NCI-H1092 treated with DMSO at 0.1 percent for 48 hours (cell line): ENCODE data around the gene ACP7.
A peak's percentile ranks its signal among the peaks of the same experiment; 100 is the strongest.
"Not testable (repeated sequence)": the region's sequence is repeated elsewhere in the genome, so short reads cannot be mapped to it uniquely, and the experiment has no call there.

ENCODE experiments used
- DNase-seq: peaks from one replicate; lab custom pipeline; 2025; lab: John Stamatoyannopoulos, UW

Gene ACP7

DNA sequence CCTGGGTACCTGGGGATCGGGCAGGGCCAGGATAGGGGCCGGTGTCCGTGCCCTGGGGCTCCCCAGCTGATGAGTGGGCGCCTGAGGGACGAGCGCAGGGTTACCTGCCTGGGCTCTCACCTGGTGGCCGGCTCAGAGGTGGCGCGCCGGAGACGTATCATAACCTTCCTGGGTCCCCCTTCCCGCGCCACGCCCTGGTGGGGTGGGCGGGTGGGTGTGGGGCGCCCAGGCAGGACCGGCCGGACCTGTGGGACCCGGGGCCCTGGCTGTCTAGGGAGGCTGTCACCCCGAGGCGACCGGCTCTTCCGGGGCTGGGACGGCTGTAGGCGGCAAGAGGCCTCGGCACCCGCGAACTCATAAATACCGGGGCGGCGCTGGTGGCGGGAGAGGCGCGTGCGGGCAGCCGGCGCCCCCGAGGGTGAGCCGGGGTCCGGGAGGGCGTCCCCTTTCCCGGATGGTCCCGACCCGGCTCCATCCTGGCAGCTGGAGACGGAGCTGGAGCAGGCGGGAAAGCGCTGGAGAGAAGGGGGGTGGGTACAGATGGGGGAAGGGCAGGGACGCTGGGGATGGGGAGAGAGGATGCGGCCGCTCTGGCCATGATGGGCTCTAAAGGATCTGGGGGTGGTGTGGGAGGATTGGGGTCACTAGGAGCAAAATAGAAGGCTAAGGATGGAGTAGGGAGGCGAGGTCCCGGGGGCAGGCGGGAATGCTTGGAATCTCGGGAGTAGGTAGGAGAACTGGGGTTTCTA, at the start of gene ACP7:
ACP7 (plus strand) TSS at position 386 of the 749 bp plus-strand sequence. CDS start 902 bp downstream, outside the sequence.
- no peak for DNase-seq

GRCh38 chr19:39036581-39036980, 47.6 kb upstream of the ACP7 start:
- DNase-seq, result no peak

- DNase-seq, result no peak
These were observed 47.0 kb upstream of the ACP7 start for GRCh38 chr19:39037194-39037593.

DNA sequence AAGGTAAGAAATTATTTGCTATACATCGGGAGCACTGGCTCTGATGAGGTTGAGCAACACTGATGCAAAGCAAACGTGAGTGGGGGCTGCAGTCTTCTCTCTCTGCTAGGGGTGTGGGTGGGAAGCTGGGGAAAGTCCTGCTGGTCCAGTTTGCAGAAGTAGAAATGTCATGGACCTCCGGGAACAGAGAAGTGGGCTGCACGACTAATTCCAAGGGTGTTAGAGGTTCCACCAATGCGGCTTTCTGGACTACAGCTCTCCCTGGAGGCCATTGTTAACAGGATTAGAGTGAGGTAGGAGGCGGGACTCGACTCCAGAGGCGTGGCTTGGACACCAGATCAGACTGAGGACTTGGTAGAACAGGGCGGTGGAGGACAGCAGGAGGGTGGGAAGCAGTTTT, 46.1 kb upstream of the ACP7 start:
- DNase-seq, result peak; percentile 0

- DNase-seq, result no peak
These were observed 38.7 kb upstream of the ACP7 start for GRCh38 chr19:39045506-39045905.

- no peak for DNase-seq
These were observed 37.9 kb upstream of the ACP7 start for GRCh38 chr19:39046037-39046821.

GRCh38 chr19:39047073-39047472, 37.1 kb upstream of the ACP7 start:
- no peak for DNase-seq

- DNase-seq, result no peak
These were observed 31.9 kb upstream of the ACP7 start for GRCh38 chr19:39052243-39052746.

- no peak for DNase-seq
These were observed 31.3 kb upstream of the ACP7 start for GRCh38 chr19:39052846-39053245.

GRCh38 chr19:39053276-39054090, 30.7 kb upstream of the ACP7 start:
- DNase-seq, result no peak

GRCh38 chr19:39054091-39054470, 30.1 kb upstream of the ACP7 start:
- DNase-seq, result no peak

DNA sequence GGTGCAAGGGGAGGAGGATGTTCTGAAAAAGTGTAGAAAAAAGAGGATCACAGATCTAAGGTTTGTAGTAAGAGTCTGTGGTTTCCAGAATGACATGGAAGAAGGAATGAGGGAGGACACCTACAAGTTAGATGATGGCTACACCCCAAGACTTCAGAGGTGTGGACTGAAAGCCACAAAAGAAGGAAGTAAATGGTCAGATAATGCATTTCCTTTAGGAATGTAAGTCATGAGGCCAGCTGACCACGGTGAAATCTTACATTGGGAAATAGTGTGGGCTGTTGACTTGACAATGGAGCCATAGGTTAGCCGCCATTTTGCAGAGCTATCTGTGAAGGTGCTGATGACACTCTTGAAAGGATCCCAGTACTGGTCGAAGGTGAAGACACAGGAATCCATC, 26.6 kb upstream of the ACP7 start:
- no peak for DNase-seq

- no peak for DNase-seq
These were observed 24.9 kb upstream of the ACP7 start for GRCh38 chr19:39059302-39059701.

DNA sequence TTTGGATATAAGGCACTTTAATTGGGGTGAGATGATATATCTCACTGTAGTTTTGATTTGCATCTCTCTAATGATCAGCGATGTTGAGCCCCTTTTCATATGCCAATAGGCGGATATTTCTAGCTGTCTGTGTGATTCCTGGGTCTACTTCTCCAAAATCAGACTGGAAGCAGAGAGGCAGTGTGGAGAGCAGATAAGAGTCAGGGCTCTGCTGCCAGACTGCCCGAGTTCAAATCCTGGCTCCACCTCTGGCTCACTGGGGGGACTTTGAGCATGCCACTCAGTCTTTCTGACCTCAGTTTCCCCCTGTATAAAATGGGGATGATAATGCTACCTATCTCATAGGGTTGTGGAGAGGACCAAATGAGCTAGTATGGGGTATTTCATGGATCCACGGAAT, 24.0 kb upstream of the ACP7 start:
- no peak for DNase-seq

GRCh38 chr19:39064405-39064804, 19.8 kb upstream of the ACP7 start:
- no peak for DNase-seq

- no peak for DNase-seq
These were observed 18.2 kb upstream of the ACP7 start for GRCh38 chr19:39065928-39066327.

- DNase-seq, result no peak
These were observed 17.1 kb upstream of the ACP7 start for GRCh38 chr19:39067104-39067503.

GRCh38 chr19:39068259-39068658, 15.9 kb upstream of the ACP7 start:
- not testable (repeated sequence) for DNase-seq

DNA sequence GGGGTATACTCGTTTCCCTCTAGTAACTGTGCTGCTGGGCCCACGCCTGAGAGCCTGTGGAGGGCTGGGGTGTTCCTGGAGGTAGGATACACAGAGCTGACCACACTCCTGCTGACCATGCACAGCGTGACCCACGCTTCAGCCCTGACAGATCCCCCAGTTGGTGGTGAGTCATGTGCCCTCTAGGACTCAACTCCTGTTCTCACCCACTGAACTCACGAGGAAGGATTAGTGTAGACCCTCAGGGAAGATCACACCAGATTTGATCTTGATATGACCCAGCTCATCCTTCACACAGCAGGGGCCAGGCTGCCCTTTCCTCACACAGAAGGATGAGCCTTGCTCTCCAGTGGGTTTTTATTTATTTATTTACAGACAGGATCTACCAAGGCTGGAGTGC, 13.3 kb upstream of the ACP7 start:
- no peak for DNase-seq

- no peak for DNase-seq
These were observed 9.9 kb upstream of the ACP7 start for GRCh38 chr19:39074205-39074692.

DNA sequence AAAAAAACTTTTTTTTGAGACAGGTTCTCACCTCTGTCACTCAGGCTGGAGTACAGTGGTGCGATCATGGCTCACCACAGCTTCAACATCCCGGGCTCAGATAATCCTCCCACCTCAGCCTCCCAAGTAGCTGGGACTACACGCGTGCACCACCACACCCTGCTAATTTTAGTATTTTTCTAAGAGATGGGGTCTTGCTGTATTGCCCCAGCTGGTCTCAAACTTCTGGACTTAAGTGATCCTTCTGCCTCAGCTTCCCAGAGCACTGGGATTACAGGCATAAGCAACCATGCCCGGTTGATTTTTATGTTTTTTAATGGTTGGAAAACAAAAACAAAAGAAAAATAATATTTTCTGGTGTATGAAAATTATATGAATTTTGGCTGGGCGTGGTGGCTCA, 9.2 kb upstream of the ACP7 start:
- no peak for DNase-seq

DNA sequence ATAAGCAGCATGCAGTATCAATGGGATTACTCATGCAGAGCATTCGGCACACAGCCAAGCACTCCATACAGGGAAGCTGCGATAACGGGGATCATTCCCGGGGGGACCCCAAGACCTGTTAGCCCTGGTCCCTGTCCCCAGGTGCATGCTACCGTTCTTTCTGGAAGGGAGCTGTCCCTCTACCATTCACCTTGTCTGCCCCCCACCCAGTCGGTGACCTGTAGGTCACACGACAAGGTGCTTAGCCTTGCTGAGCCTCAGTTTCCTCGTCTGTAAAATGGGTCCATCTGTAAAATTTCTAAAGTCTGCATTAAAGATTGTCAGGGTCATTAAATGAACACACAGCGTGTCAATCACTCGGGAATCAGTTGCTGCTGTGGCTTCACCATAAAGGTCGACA, 6.8 kb upstream of the ACP7 start:
- no peak for DNase-seq
